T-cell (primary cell): ENCODE measurements around the gene UCHL5. TPM values are rescaled to one million over a fixed set of nuclear protein-coding genes. Genes with fewer than 3 reads are reported as not detected.

Source experiments
- ATAC-seq, 4 experiments: fragments of 200-7000 bp in 3 of 4; fragments of 150-1000 bp in 1 of 4; cut with Tn5 transposase; replicated peaks in 1 of 4; 1 replicate in 3 of 4; 2 replicates in 1 of 4; pipeline ENCODE4 v1.10.0; 2021; ENCODE audit warnings: moderate library complexity in 3 of 4, mild to moderate bottlenecking in 2 of 4, moderate number of reproducible peaks in 1 of 4
- CTCF ChIA-PET, 2 donors: fragments of 300-600 bp; sonication (Branson Sonifier 250); formaldehyde crosslinking; loops; one replicate each; lab custom pipeline; 2022; ENCODE audit warnings: antibody characterized with exemption in 2 of 2; lab: Charles Lee
- POLR2A ChIA-PET, 2 donors: fragments of 300-600 bp; sonication (Branson Sonifier 250); formaldehyde crosslinking; loops; one replicate each; lab custom pipeline; 2022; ENCODE audit warnings: antibody characterized with exemption in 2 of 2; lab: Charles Lee
- DNase-seq, 35 experiments: peaks; one replicate each; pipeline versions ENCODE4 v3.0.0 to v3.0.0-alpha.2; 2013 to 2023
- H3K27ac ChIP-seq: one replicate; pipeline ENCODE4 v1.5.1; 2013; ENCODE audit warnings: low read length
- H3K27me3 ChIP-seq, 2 experiments: replicated peaks in 1 of 2; 1 replicate in 1 of 2; 2 replicates in 1 of 2; pipeline versions ENCODE4 v1.6.1 to v1.7.0; 2013; ENCODE audit warnings: low read length in 1 of 2, mixed read lengths in 1 of 2; ENCODE audit not compliant: control insufficient read depth in 2 of 2, insufficient read depth in 2 of 2; ENCODE audit errors: extremely low read depth in 1 of 2
- H3K36me3 ChIP-seq, 2 donors: 1 replicate in 1 of 2; 2 replicates in 1 of 2; pipeline versions ENCODE4 v1.6.1 to v1.7.0; 2013; ENCODE audit warnings: low read length in 1 of 2; ENCODE audit not compliant: control insufficient read depth in 2 of 2, insufficient read depth in 1 of 2; ENCODE audit errors: extremely low read depth in 1 of 2
- H3K4me1 ChIP-seq, 2 experiments: 1 replicate in 1 of 2; 2 replicates in 1 of 2; pipeline versions ENCODE4 v1.6.1 to v1.7.0; 2013; ENCODE audit warnings: low read length in 2 of 2, mixed read lengths in 1 of 2; ENCODE audit not compliant: insufficient read depth in 2 of 2, control insufficient read depth in 1 of 2; ENCODE audit errors: extremely low read depth in 1 of 2
- H3K4me3 ChIP-seq, 2 donors: 1 replicate in 1 of 2; 2 replicates in 1 of 2; pipeline versions ENCODE4 v1.5.1 to v1.7.0; 2013; ENCODE audit warnings: mild to moderate bottlenecking in 2 of 2, low read length in 1 of 2, moderate library complexity in 1 of 2; ENCODE audit not compliant: control insufficient read depth in 1 of 2; ENCODE audit errors: extremely low read depth in 1 of 2
- H3K9me3 ChIP-seq: 2 replicates; pipeline ENCODE4 v1.7.0; 2013
- H3K27ac Mint-ChIP-seq, 2 donors: one replicate each; pipeline ENCODE4 v1.8.0; 2020 to 2021; ENCODE audit warnings: mild to moderate bottlenecking in 2 of 2, mixed read lengths in 2 of 2
- H3K27me3 Mint-ChIP-seq, 2 donors: one replicate each; pipeline ENCODE4 v1.8.0; 2021 to 2022; ENCODE audit warnings: mixed read lengths in 2 of 2
- H3K36me3 Mint-ChIP-seq: one replicate; pipeline ENCODE4 v1.8.0; 2021; ENCODE audit warnings: mixed read lengths
- H3K4me1 Mint-ChIP-seq, 3 donors: one replicate each; pipeline ENCODE4 v1.8.0; 2020 to 2022; ENCODE audit warnings: mixed read lengths in 3 of 3, mild to moderate bottlenecking in 1 of 3
- H3K4me3 Mint-ChIP-seq, 3 donors: one replicate each; pipeline ENCODE4 v1.8.0; 2020 to 2022; ENCODE audit warnings: mild to moderate bottlenecking in 3 of 3, mixed read lengths in 3 of 3, moderate library complexity in 3 of 3
- H3K9me3 Mint-ChIP-seq, 3 donors: one replicate each; pipeline ENCODE4 v1.8.0; 2020 to 2022; ENCODE audit warnings: mixed read lengths in 3 of 3
- WGBS: methylation state at CpG from one replicate; pipeline ENCODE4 v1.1.5; 2013; ENCODE audit warnings: missing lambda C conversion rate; ENCODE audit not compliant: insufficient coverage; 5-methylcytosine and 5-hydroxymethylcytosine counted together
- total RNA-seq, 35 experiments: library from RNA in 6 of 35; stranded (reverse) in 6 of 35; fragments of 120-200 nt in 1 of 35; gene quantifications; one replicate each; pipeline versions ENCODE4 v1.2.1 to v1.2.4 and lab custom pipeline; 2013 to 2026

The UCHL5 gene
- total RNA-seq, 5 donors from 2014 or later (not counting 1 experiment from before 2014, with no cell fraction given) = 20.8 to 32.2 (median 27.1) TPM

GRCh38 chr1:193011406-193011805, 47.8 kb downstream of the UCHL5 start:
- no peaks in the 10 kb centered on the region for H3K9me3 ChIP-seq
- H3K36me3 ChIP-seq = no peaks in the 10 kb centered on the region
- no peaks in the 10 kb centered on the region for H3K4me1 ChIP-seq
- no peak overlapping the region for H3K4me3 ChIP-seq
- H3K27ac Mint-ChIP-seq = no peak overlapping the region
- H3K4me3 Mint-ChIP-seq = no peak overlapping the region
- no peak overlapping the region for H3K27ac ChIP-seq
- H3K27me3 Mint-ChIP-seq = no peaks in the 10 kb centered on the region
- no peaks in the 10 kb centered on the region for H3K4me1 Mint-ChIP-seq
- H3K36me3 Mint-ChIP-seq = peaks cover 12% of the 10 kb centered on the region
- POLR2A ChIA-PET = no interaction called here
- H3K27me3 ChIP-seq = no peaks in the 10 kb centered on the region
- CTCF ChIA-PET = interaction anchor here in 1 of 2 donors (0.9 kb wide), 1 partner anchor 537 kb away, joined by 3 read pairs; no protein-coding TSS in a partner anchor
- ATAC-seq (no peak), DNase-seq (no peak)
- no peaks in the 10 kb centered on the region for H3K9me3 Mint-ChIP-seq
- WGBS = no CpG with 5 or more reads among the region's 1 CpG

GRCh38 chr1:193009501-193009900, 49.7 kb downstream of the UCHL5 start:
- no peak overlapping the region for H3K4me3 ChIP-seq
- H3K4me1 Mint-ChIP-seq = no peaks in the 10 kb centered on the region
- POLR2A ChIA-PET = interaction anchor here (0.5 kb wide), 2 partner anchors 212 to 431 kb away, joined by 5 to 6 read pairs; no protein-coding TSS in a partner anchor
- H3K36me3 Mint-ChIP-seq = peaks cover 21% of the 10 kb centered on the region
- H3K9me3 ChIP-seq = no peaks in the 10 kb centered on the region
- WGBS = 94% methylated on average over 2 of the region's 3 CpGs
- H3K36me3 ChIP-seq = no peaks in the 10 kb centered on the region
- ATAC-seq (no peak), DNase-seq (no peak)
- CTCF ChIA-PET = no interaction called here
- H3K27me3 ChIP-seq = no peaks in the 10 kb centered on the region
- H3K4me1 ChIP-seq = no peaks in the 10 kb centered on the region
- no peak overlapping the region for H3K27ac ChIP-seq
- H3K9me3 Mint-ChIP-seq = peaks cover 0 to 12% (median 3%) of the 10 kb centered on the region in 3 donors
- no peak overlapping the region for H3K27ac Mint-ChIP-seq
- no peak overlapping the region for H3K4me3 Mint-ChIP-seq
- no peaks in the 10 kb centered on the region for H3K27me3 Mint-ChIP-seq

DNA sequence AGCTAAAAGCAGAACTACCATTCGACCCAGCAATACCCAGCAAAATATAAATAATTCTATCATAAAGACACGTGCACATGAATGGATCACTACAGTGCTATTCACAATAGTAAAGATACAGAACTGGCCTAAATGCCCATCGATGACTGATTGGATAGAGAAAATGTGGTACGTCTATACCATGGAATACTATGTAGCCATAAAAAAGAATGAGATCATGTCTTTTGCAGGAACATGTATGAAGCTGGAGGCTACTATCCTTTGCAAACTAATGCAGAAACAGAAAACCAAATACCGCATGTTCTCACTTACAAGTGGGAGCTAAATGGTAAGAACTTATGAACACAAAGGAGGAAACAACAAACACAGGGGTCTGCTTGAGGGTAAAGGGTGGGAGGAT, 53.4 kb downstream of the UCHL5 start:
- H3K27me3 Mint-ChIP-seq = no peaks in the 10 kb centered on the region

DNA sequence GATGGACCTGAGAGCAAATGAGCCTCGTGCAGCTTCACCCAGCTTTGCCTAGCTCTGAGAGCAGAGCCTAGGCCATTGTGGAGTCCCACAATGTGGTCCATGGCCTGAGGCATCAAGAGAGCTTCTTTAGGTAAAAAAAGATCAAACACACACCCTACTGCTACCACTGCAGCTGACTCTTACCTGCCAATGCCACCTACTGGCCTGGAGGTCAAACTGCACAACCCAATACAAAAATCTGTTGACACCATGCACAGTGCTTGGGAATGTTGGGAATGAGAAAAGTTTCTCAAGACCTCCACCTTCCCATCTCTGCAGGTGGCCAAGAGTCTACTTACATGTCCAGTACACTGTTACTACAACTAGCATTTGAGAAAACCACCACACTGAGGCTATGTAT, 60.6 kb downstream of the UCHL5 start:
- Mint-ChIP-seq H3K4me1 (peaks cover 0 to 4% (median 1%) of the 10 kb centered on the region in 3 donors), H3K4me3 (no peak overlapping the region), H3K36me3 (peaks cover 83% of the 10 kb centered on the region), H3K9me3 (peaks cover 4 to 9% (median 6%) of the 10 kb centered on the region in 3 donors), H3K27me3 (no peaks in the 10 kb centered on the region), H3K27ac (no peak overlapping the region)
- Histone ChIP-seq H3K36me3 (peaks cover 0 to 2% of the 10 kb centered on the region in 2 donors), H3K27ac (no peak overlapping the region), H3K4me1 (no peaks in the 10 kb centered on the region), H3K27me3 (no peaks in the 10 kb centered on the region), H3K4me3 (no peak overlapping the region), H3K9me3 (no peaks in the 10 kb centered on the region)
- WGBS = 92% methylated on average over 1 of the region's 1 CpG
- DNase-seq (no peak), ATAC-seq (no peak)
- ChIA-PET CTCF (no interaction called here), POLR2A (no interaction called here)

More for the DNA sequence above, 53.4 kb downstream of the UCHL5 start:
- Histone ChIP-seq H3K4me3 (no peak overlapping the region), H3K36me3 (no peaks in the 10 kb centered on the region), H3K4me1 (no peaks in the 10 kb centered on the region), H3K9me3 (no peaks in the 10 kb centered on the region), H3K27ac (no peak overlapping the region), H3K27me3 (no peaks in the 10 kb centered on the region)
- Mint-ChIP-seq H3K27ac (no peak overlapping the region), H3K4me3 (no peak overlapping the region), H3K4me1 (peaks cover 0 to 3% (median 0%) of the 10 kb centered on the region in 3 donors), H3K9me3 (peaks cover 3 to 19% (median 5%) of the 10 kb centered on the region in 3 donors), H3K36me3 (peaks cover 45% of the 10 kb centered on the region)
- ChIA-PET POLR2A (interaction anchor here in 1 of 2 donors (0.6 kb wide), 1 partner anchor 120 kb away, joined by 3 read pairs; no protein-coding TSS in a partner anchor), CTCF (interaction anchor here in 1 of 2 donors (0.6 kb wide), 1 partner anchor 157 kb away, joined by 7 read pairs; no protein-coding TSS in a partner anchor)
- DNase-seq (no peak), ATAC-seq (no peak)
- 100% methylated on average over 1 of the region's 5 CpGs for WGBS

DNA sequence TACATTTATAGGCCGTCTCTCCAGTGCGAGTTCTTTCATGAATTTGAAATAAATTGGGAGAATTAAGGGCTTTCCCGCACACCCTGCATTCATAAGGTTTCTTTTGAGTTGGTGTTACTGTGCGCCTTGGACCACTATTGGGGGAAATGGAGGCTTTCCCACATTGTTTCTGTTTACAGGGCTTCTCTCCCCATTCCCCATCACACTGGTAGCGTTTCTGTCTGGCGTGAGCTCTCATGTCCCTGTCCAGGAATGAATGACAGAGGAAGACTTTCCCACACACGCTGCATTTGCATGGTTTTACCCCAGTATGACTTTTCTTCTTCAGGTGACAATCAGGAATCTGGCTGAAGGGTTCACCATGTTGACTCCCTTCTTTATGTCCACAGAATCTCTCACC, 65.0 kb downstream of the UCHL5 start:
- H3K9me3 Mint-ChIP-seq = peaks cover 0 to 6% (median 2%) of the 10 kb centered on the region in 3 donors
- H3K27me3 Mint-ChIP-seq = no peaks in the 10 kb centered on the region
- DNase-seq (no peak), ATAC-seq (no peak)
- Histone ChIP-seq H3K27me3 (no peaks in the 10 kb centered on the region), H3K9me3 (no peaks in the 10 kb centered on the region), H3K27ac (no peak overlapping the region), H3K4me3 (no peak overlapping the region), H3K36me3 (peaks cover 0 to 2% of the 10 kb centered on the region in 2 donors), H3K4me1 (no peaks in the 10 kb centered on the region)
- H3K4me3 Mint-ChIP-seq = no peak overlapping the region
- ChIA-PET POLR2A (no interaction called here), CTCF (no interaction called here)
- H3K36me3 Mint-ChIP-seq = peaks cover 47% of the 10 kb centered on the region
- WGBS = 100% methylated on average over 3 of the region's 7 CpGs
- H3K27ac Mint-ChIP-seq = no peak overlapping the region
- H3K4me1 Mint-ChIP-seq = peaks cover 0 to 3% (median 1%) of the 10 kb centered on the region in 3 donors

- DNase-seq (no peak), ATAC-seq (no peak)
- no peak overlapping the region for H3K27ac ChIP-seq
- H3K4me3 ChIP-seq = no peak overlapping the region
- CTCF ChIA-PET = no interaction called here
- Mint-ChIP-seq H3K9me3 (peaks cover 0 to 2% (median under 1%) of the 10 kb centered on the region in 3 donors), H3K4me3 (no peak overlapping the region), H3K27me3 (no peaks in the 10 kb centered on the region), H3K27ac (no peak overlapping the region), H3K4me1 (peaks cover 0 to 3% (median 0%) of the 10 kb centered on the region in 3 donors), H3K36me3 (peaks cover 41% of the 10 kb centered on the region)
- POLR2A ChIA-PET = no interaction called here
- H3K36me3 ChIP-seq = peaks cover 0 to 2% of the 10 kb centered on the region in 2 donors
- WGBS = 80% methylated on average over 1 of the region's 10 CpGs
- H3K4me1 ChIP-seq = no peaks in the 10 kb centered on the region
- H3K9me3 ChIP-seq = no peaks in the 10 kb centered on the region
- no peaks in the 10 kb centered on the region for H3K27me3 ChIP-seq
Measured at GRCh38 chr1:192993426-192994085, 65.6 kb downstream of the UCHL5 start.
